Esophagus (tissue), 2 donors: Measurements from ENCODE around the gene COL9A1. TPM values are rescaled to one million over a fixed set of nuclear protein-coding genes. Genes with fewer than 3 reads are reported as not detected.
"Not testable (repeated sequence)": the region's sequence is repeated elsewhere in the genome, so short reads cannot be mapped to it uniquely, and the experiment has no call there.

Experiments
- H3K27ac ChIP-seq, 2 donors: one replicate each; pipeline ENCODE4 v1.5.1; 2013; ENCODE audit warnings: low read depth in 2 of 2, mild to moderate bottlenecking in 2 of 2, inconsistent platforms in 1 of 2, low read length in 1 of 2, moderate library complexity in 1 of 2
- H3K27me3 ChIP-seq, 2 donors: one replicate each; pipeline ENCODE4 v1.6.1; 2013; ENCODE audit warnings: low read length in 2 of 2, control low read depth in 1 of 2, mild to moderate bottlenecking in 1 of 2; ENCODE audit not compliant: insufficient read depth in 2 of 2, control insufficient read depth in 1 of 2
- H3K36me3 ChIP-seq, 2 donors: one replicate each; pipeline ENCODE4 v1.6.1; 2013; ENCODE audit warnings: low read length in 1 of 2; ENCODE audit not compliant: control insufficient read depth in 2 of 2, insufficient read depth in 2 of 2
- H3K4me1 ChIP-seq, 2 donors: one replicate each; pipeline ENCODE4 v1.6.1; 2013; ENCODE audit warnings: low read length in 1 of 2; ENCODE audit not compliant: control insufficient read depth in 2 of 2, insufficient read depth in 2 of 2
- H3K4me3 ChIP-seq, 2 donors: one replicate each; pipeline ENCODE4 v1.5.1; 2013; ENCODE audit warnings: low read length in 2 of 2, mild to moderate bottlenecking in 2 of 2, low read depth in 1 of 2, moderate library complexity in 1 of 2
- H3K9me3 ChIP-seq, 2 donors: one replicate each; pipeline ENCODE4 v1.6.1; 2013; ENCODE audit warnings: mild to moderate bottlenecking in 2 of 2, low read depth in 1 of 2, low read length in 1 of 2, moderate library complexity in 1 of 2; ENCODE audit not compliant: control insufficient read depth in 2 of 2, insufficient read depth in 1 of 2
- WGBS, 2 donors: extraction: QIAGEN DNeasy Blood & Tissue Kit; methylation state at CpG; one replicate each; pipeline ENCODE4 v1.1.7; 2013; 5-methylcytosine and 5-hydroxymethylcytosine counted together
- polyA plus RNA-seq, 2 donors: library from polyadenylated mRNA; stranded (reverse); fragments of 200-250 nt; gene quantifications; one replicate each; pipeline ENCODE4 v1.2.3, GENCODE V29; 2013
- donor health status: healthy with polysubstance abuse.
- donor health status: Bipolar disorder and iron deficiency.

The COL9A1 gene
- under 1 TPM; 0.08 TPM for polyA plus RNA-seq

GRCh38 chr6:70303034-70303525 lies at the start of gene COL9A1:
TSS of gene COL9A1 (minus strand) at chr6:70303084. CDS start at chr6:70302924, 160 bp downstream.
- Histone ChIP-seq H3K27ac (no peak within 1 kb of the TSS), H3K4me1 (no peaks in the 10 kb centered on the region), H3K4me3 (no peak within 1 kb of the TSS), H3K36me3 (no peaks in the 10 kb centered on the region), H3K27me3 (no peaks in the 10 kb centered on the region), H3K9me3 (no peaks in the 10 kb centered on the region)
- WGBS, 2 donors: 63 to 66% methylated on average over 5 of the region's 5 CpGs

GRCh38 chr6:70351461-70351860 lies 48.6 kb upstream of the COL9A1 start:
- Histone ChIP-seq H3K27me3 (no peaks in the 10 kb centered on the region), H3K4me3 (no peak overlapping the region), H3K27ac (no peak overlapping the region), H3K36me3 (no peaks in the 10 kb centered on the region), H3K4me1 (no peaks in the 10 kb centered on the region), H3K9me3 (no peaks in the 10 kb centered on the region)
- 56 to 65% methylated on average over 4 of the region's 4 CpGs for WGBS, 2 donors

GRCh38 chr6:70345619-70346018 lies 42.7 kb upstream of the COL9A1 start:
- no peaks in the 10 kb centered on the region for H3K27me3 ChIP-seq
- no peak overlapping the region for H3K4me3 ChIP-seq
- WGBS, 2 donors: 56 to 66% methylated on average over 1 of the region's 1 CpG
- no peaks in the 10 kb centered on the region for H3K9me3 ChIP-seq
- H3K36me3 ChIP-seq: no peaks in the 10 kb centered on the region
- no peak overlapping the region for H3K27ac ChIP-seq
- H3K4me1 ChIP-seq: no peaks in the 10 kb centered on the region

GRCh38 chr6:70343313-70343712 lies 40.4 kb upstream of the COL9A1 start:
- 90 to 91% methylated on average over 2 of the region's 2 CpGs for WGBS, 2 donors
- Histone ChIP-seq H3K4me1 (no peaks in the 10 kb centered on the region), H3K27me3 (no peaks in the 10 kb centered on the region)

GRCh38 chr6:70339810-70340209 lies 36.9 kb upstream of the COL9A1 start:
- not testable (repeated sequence) for H3K36me3 ChIP-seq, H3K27ac ChIP-seq, H3K4me3 ChIP-seq, H3K27me3 ChIP-seq, H3K9me3 ChIP-seq, H3K4me1 ChIP-seq
- WGBS, 2 donors: 98% methylated on average over 2 of the region's 2 CpGs

More at GRCh38 chr6:70343313-70343712, 40.4 kb upstream of the COL9A1 start:
- no peak overlapping the region for H3K4me3 ChIP-seq
- H3K27ac ChIP-seq: no peak overlapping the region
- no peaks in the 10 kb centered on the region for H3K36me3 ChIP-seq
- no peaks in the 10 kb centered on the region for H3K9me3 ChIP-seq

- H3K4me3 ChIP-seq: no peak overlapping the region
- H3K27me3 ChIP-seq: no peaks in the 10 kb centered on the region
- H3K9me3 ChIP-seq: no peaks in the 10 kb centered on the region
- no peaks in the 10 kb centered on the region for H3K4me1 ChIP-seq
- no peaks in the 10 kb centered on the region for H3K36me3 ChIP-seq
- H3K27ac ChIP-seq: no peak overlapping the region
These were observed 35.9 kb upstream of the COL9A1 start for GRCh38 chr6:70338775-70339174.

GRCh38 chr6:70337743-70338105 lies 34.8 kb upstream of the COL9A1 start:
- H3K36me3 ChIP-seq: no peaks in the 10 kb centered on the region
- no peak overlapping the region for H3K27ac ChIP-seq
- no peaks in the 10 kb centered on the region for H3K27me3 ChIP-seq
- 74 to 92% methylated on average over 3 of the region's 3 CpGs for WGBS, 2 donors
- H3K4me3 ChIP-seq: no peak overlapping the region
- no peaks in the 10 kb centered on the region for H3K9me3 ChIP-seq
- H3K4me1 ChIP-seq: no peaks in the 10 kb centered on the region

GRCh38 chr6:70336996-70337742 lies 34.3 kb upstream of the COL9A1 start:
- WGBS, 2 donors: 69 to 71% methylated on average over 7 of the region's 7 CpGs
- no peak overlapping the region for H3K27ac ChIP-seq

GRCh38 chr6:70327036-70327435 lies 24.2 kb upstream of the COL9A1 start:
- Histone ChIP-seq H3K4me1 (no peaks in the 10 kb centered on the region), H3K4me3 (no peak overlapping the region), H3K9me3 (no peaks in the 10 kb centered on the region), H3K27ac (no peak overlapping the region), H3K27me3 (no peaks in the 10 kb centered on the region), H3K36me3 (no peaks in the 10 kb centered on the region)
- 58 to 75% methylated on average over 4 of the region's 4 CpGs for WGBS, 2 donors

More at GRCh38 chr6:70336996-70337742, 34.3 kb upstream of the COL9A1 start:
- Histone ChIP-seq H3K27me3 (no peaks in the 10 kb centered on the region), H3K4me3 (no peak overlapping the region), H3K36me3 (no peaks in the 10 kb centered on the region), H3K4me1 (no peaks in the 10 kb centered on the region), H3K9me3 (no peaks in the 10 kb centered on the region)

GRCh38 chr6:70325009-70325408 lies 22.1 kb upstream of the COL9A1 start:
- Histone ChIP-seq H3K4me1 (no peaks in the 10 kb centered on the region), H3K4me3 (no peak overlapping the region), H3K27ac (no peak overlapping the region), H3K36me3 (no peaks in the 10 kb centered on the region), H3K27me3 (no peaks in the 10 kb centered on the region), H3K9me3 (no peaks in the 10 kb centered on the region)
